ENCODE results near the gene FLNB.

FLNB gene

DNA sequence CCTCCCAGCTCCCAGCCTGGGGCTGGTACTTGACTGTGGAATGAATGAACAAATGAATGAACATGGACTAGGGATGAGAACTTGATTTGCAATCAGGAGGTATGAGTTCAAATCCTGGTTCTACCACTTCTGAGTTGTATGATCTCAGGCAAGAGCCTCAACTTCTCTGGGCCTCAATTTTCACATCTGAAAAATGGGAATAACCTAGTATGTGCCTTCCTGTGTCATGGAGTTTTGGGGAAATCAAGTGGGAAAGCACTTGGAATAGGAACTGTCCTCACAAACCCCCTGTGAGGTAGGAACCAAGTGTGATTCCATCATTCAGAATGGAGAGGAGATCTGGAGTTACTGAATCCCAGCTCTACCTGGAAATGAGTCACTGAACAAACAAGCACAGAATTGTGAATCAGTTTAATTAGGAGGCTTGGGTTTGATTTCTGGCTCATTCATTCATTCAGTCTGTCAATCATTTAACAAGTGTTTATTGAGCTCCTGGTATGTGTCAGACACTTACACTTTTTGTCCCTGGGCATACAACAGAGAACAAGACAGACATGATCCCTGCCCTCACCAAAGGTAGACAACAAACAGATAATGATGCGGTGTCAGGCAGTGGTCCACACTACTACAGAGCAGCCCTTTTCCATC is 172.8 kb downstream of the FLNB start:
- no peaks in the 10 kb centered on the region for H4K20me1 ChIP-seq (ENCODE audit: insufficient read depth, low read length)
- no peak for TF ChIP-seq EZH2 (IDR thresholded peaks at IDR 0.05; ENCODE audit: borderline replicate concordance, low read length)
- TF ChIP-seq, protein P1, sequence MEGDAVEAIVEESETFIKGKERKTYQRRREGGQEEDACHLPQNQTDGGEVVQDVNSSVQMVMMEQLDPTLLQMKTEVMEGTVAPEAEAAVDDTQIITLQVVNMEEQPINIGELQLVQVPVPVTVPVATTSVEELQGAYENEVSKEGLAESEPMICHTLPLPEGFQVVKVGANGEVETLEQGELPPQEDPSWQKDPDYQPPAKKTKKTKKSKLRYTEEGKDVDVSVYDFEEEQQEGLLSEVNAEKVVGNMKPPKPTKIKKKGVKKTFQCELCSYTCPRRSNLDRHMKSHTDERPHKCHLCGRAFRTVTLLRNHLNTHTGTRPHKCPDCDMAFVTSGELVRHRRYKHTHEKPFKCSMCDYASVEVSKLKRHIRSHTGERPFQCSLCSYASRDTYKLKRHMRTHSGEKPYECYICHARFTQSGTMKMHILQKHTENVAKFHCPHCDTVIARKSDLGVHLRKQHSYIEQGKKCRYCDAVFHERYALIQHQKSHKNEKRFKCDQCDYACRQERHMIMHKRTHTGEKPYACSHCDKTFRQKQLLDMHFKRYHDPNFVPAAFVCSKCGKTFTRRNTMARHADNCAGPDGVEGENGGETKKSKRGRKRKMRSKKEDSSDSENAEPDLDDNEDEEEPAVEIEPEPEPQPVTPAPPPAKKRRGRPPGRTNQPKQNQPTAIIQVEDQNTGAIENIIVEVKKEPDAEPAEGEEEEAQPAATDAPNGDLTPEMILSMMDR (IDR thresholded peaks at IDR 0.05; ENCODE audit: low read length), result no peak
- no peaks in the 10 kb centered on the region for H3F3A ChIP-seq (ENCODE audit: insufficient read depth, low read length)
- H3K27ac ChIP-seq (ENCODE audit: low read depth, low read length, poor library complexity, severe bottlenecking), result no peak overlapping the region
- no peaks in the 10 kb centered on the region for H3K36me3 ChIP-seq (ENCODE audit: insufficient read depth, low read length)
- H3K4me2 ChIP-seq (ENCODE audit: low read length), result no peak overlapping the region
- H3K27me3 ChIP-seq (ENCODE audit: insufficient read depth, low read length), result peaks cover 4% of the 10 kb centered on the region; the same call in 1 of the 2 replicates
- no peak overlapping the region for H3K9ac ChIP-seq (ENCODE audit: low read length)
- no peaks in the 10 kb centered on the region for H3K9me2 ChIP-seq (ENCODE audit: low read depth, low read length)
- no peaks in the 10 kb centered on the region for H3K79me2 ChIP-seq (ENCODE audit: insufficient read depth, low read length)
- H3K4me1 ChIP-seq (ENCODE audit: insufficient read depth, low read length, severe bottlenecking), result peaks cover 5% of the 10 kb centered on the region
- no peaks in the 10 kb centered on the region for H3K9me3 ChIP-seq (ENCODE audit: low read length)
- H2AFZ ChIP-seq (ENCODE audit: low read length), result no peak overlapping the region
- no peak overlapping the region for H3K4me3 ChIP-seq (ENCODE audit: low read depth, low read length, poor library complexity, severe bottlenecking)

DNA sequence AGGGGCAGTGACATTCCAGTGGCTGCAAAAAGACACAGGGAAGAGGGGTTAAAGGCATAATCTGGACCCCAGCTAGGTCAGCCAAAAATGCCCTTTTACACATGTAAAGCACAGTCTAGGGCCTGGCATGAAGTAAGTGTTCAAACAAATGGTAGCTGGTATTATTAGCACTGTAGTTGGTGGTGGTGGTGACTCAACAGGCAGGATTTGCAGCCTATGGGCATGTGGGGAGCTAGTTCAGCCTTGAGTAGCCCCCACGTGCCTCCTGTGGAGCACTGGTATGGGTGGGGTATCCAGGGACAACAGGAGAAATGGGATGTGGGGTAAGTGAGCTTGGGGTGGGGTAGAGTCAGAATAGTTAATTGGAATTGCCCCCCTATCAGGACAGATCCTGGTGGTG is 175.0 kb downstream of the FLNB start:
- no peak overlapping the region for H2AFZ ChIP-seq (ENCODE audit: low read length)
- peaks cover 1% of the 10 kb centered on the region for H3K4me1 ChIP-seq (ENCODE audit: insufficient read depth, low read length, severe bottlenecking)
- no peak overlapping the region for H3K9ac ChIP-seq (ENCODE audit: low read length)
- H3F3A ChIP-seq (ENCODE audit: insufficient read depth, low read length), result no peaks in the 10 kb centered on the region
- no peaks in the 10 kb centered on the region for H3K36me3 ChIP-seq (ENCODE audit: insufficient read depth, low read length)
- H3K27ac ChIP-seq (ENCODE audit: low read depth, low read length, poor library complexity, severe bottlenecking), result no peak overlapping the region
- no peaks in the 10 kb centered on the region for H3K9me2 ChIP-seq (ENCODE audit: low read depth, low read length)
- no peak overlapping the region for H3K4me2 ChIP-seq (ENCODE audit: low read length)
- H3K9me3 ChIP-seq (ENCODE audit: low read length), result no peaks in the 10 kb centered on the region
- H4K20me1 ChIP-seq (ENCODE audit: insufficient read depth, low read length), result no peaks in the 10 kb centered on the region
- H3K79me2 ChIP-seq (ENCODE audit: insufficient read depth, low read length), result no peaks in the 10 kb centered on the region
- no peak overlapping the region for H3K4me3 ChIP-seq (ENCODE audit: low read depth, low read length, poor library complexity, severe bottlenecking)
- TF ChIP-seq, protein P1 (IDR thresholded peaks at IDR 0.05; ENCODE audit: low read length), result no peak
- TF ChIP-seq EZH2 (IDR thresholded peaks at IDR 0.05; ENCODE audit: borderline replicate concordance, low read length), result no peak
- peaks cover 4% of the 10 kb centered on the region; the same call in 1 of the 2 replicates for H3K27me3 ChIP-seq (ENCODE audit: insufficient read depth, low read length)

DNA sequence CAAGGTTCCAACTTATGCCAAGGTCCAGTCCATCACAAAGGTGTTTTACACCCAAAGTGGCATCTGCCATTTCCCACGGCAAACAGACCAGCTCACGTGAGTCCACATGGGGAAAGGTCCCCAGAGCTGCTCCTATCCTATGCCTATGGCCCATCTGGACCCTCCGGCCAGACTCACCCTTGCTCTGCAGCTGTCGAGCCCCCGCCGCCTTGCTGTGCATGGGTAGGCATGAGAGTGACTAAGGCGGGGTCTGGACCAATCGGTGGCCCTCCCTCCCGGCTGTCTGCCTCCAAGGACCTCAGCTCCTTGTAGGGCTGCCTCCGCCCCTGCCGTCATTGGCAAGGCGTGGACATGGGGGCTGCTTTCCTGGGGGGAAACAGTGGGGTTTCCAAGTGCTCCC is 175.7 kb downstream of the FLNB start:
- H3K36me3 ChIP-seq (ENCODE audit: insufficient read depth, low read length), result no peaks in the 10 kb centered on the region
- TF ChIP-seq EZH2 (IDR thresholded peaks at IDR 0.05; ENCODE audit: borderline replicate concordance, low read length), result no peak
- TF ChIP-seq, protein P1 (IDR thresholded peaks at IDR 0.05; ENCODE audit: low read length), result no peak
- no peaks in the 10 kb centered on the region for H3F3A ChIP-seq (ENCODE audit: insufficient read depth, low read length)
- peaks cover 2% of the 10 kb centered on the region; the same call in 1 of the 2 replicates for H3K27me3 ChIP-seq (ENCODE audit: insufficient read depth, low read length)
- H3K27ac ChIP-seq (ENCODE audit: low read depth, low read length, poor library complexity, severe bottlenecking), result no peak overlapping the region
- no peaks in the 10 kb centered on the region for H4K20me1 ChIP-seq (ENCODE audit: insufficient read depth, low read length)
- no peaks in the 10 kb centered on the region for H3K79me2 ChIP-seq (ENCODE audit: insufficient read depth, low read length)
- no peaks in the 10 kb centered on the region for H3K9me2 ChIP-seq (ENCODE audit: low read depth, low read length)
- no peaks in the 10 kb centered on the region for H3K4me1 ChIP-seq (ENCODE audit: insufficient read depth, low read length, severe bottlenecking)
- no peak overlapping the region for H2AFZ ChIP-seq (ENCODE audit: low read length)
- H3K4me2 ChIP-seq (ENCODE audit: low read length), result no peak overlapping the region
- no peak overlapping the region for H3K9ac ChIP-seq (ENCODE audit: low read length)
- no peaks in the 10 kb centered on the region for H3K9me3 ChIP-seq (ENCODE audit: low read length)
- H3K4me3 ChIP-seq (ENCODE audit: low read depth, low read length, poor library complexity, severe bottlenecking), result no peak overlapping the region
